Ishikawa (cell line): ENCODE results near the gene KRTAP10-7.

Experiments
- CREB1 ChIP-seq: IDR thresholded peaks from 2 replicates; pipeline ENCODE4 v1.6.1; 2012; ENCODE audit warnings: low read depth
- EP300 ChIP-seq: IDR thresholded peaks from 2 replicates; pipeline ENCODE4 v1.6.1; 2012; ENCODE audit warnings: borderline replicate concordance
- NFIC ChIP-seq: IDR thresholded peaks from 2 replicates; pipeline ENCODE4 v1.6.1; 2012
- TAF1 ChIP-seq: IDR thresholded peaks from 2 replicates; pipeline ENCODE4 v1.6.1; 2012; ENCODE audit warnings: low read depth, mild to moderate bottlenecking
- TEAD4 ChIP-seq: IDR thresholded peaks from 2 replicates; pipeline ENCODE4 v1.6.1; 2012
- YY1 ChIP-seq: IDR thresholded peaks from 2 replicates; pipeline ENCODE4 v1.6.1; 2012; ENCODE audit warnings: low read depth
- ZBTB7A ChIP-seq: IDR thresholded peaks from 2 replicates; pipeline ENCODE4 v1.6.1; 2012; ENCODE audit warnings: low read depth
- TF ChIP-seq, protein P1 (sequence below): IDR thresholded peaks from 2 replicates; pipeline ENCODE4 v1.6.1; 2012; ENCODE audit warnings: low read depth, mild to moderate bottlenecking

GRCh38 chr21:44583089-44583799 is 17.2 kb upstream of the KRTAP10-7 start:
- TF ChIP-seq EP300 (no peak), CREB1 (no peak), YY1 (no peak), NFIC (no peak), TAF1 (no peak), TEAD4 (no peak), ZBTB7A (no peak)
- TF ChIP-seq, protein P1, sequence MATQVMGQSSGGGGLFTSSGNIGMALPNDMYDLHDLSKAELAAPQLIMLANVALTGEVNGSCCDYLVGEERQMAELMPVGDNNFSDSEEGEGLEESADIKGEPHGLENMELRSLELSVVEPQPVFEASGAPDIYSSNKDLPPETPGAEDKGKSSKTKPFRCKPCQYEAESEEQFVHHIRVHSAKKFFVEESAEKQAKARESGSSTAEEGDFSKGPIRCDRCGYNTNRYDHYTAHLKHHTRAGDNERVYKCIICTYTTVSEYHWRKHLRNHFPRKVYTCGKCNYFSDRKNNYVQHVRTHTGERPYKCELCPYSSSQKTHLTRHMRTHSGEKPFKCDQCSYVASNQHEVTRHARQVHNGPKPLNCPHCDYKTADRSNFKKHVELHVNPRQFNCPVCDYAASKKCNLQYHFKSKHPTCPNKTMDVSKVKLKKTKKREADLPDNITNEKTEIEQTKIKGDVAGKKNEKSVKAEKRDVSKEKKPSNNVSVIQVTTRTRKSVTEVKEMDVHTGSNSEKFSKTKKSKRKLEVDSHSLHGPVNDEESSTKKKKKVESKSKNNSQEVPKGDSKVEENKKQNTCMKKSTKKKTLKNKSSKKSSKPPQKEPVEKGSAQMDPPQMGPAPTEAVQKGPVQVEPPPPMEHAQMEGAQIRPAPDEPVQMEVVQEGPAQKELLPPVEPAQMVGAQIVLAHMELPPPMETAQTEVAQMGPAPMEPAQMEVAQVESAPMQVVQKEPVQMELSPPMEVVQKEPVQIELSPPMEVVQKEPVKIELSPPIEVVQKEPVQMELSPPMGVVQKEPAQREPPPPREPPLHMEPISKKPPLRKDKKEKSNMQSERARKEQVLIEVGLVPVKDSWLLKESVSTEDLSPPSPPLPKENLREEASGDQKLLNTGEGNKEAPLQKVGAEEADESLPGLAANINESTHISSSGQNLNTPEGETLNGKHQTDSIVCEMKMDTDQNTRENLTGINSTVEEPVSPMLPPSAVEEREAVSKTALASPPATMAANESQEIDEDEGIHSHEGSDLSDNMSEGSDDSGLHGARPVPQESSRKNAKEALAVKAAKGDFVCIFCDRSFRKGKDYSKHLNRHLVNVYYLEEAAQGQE, result no peak
